HG02759 (cell line): Measurements from ENCODE around the gene C10orf90.
A peak's percentile ranks its signal among the peaks of the same experiment; 100 is the strongest.

Experiments
- ATAC-seq: cut with Tn5 transposase; IDR thresholded peaks from one replicate; pipeline ENCODE4 v1.9.1; 2021; ENCODE audit warnings: mild to moderate bottlenecking, moderate library complexity; ENCODE audit not compliant: unreplicated experiment

The C10orf90 gene

DNA sequence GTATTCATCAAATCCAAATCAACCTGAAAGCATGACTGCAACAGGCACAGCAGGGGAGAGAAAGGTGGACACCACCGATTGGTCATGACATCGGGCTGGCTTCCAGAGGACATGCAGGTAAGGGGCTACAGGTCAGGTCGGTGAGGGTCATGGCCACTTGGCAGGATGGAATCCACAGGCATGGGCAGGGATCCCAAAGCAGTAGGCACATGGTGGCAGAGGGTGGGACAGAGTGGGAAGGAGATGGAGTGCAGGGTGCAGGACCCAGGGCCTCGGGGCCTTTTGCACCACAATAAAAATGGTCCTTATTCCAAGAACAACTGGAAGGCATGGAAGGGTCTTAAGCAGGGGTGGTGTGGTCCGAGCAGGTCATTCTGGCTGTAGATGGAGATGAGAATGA, 33.0 kb downstream of the C10orf90 start:
- ATAC-seq, result no peak

- ATAC-seq, result no peak
Observed at GRCh38 chr10:126634911-126635310, 35.6 kb downstream of the C10orf90 start.

- no peak for ATAC-seq
Observed at GRCh38 chr10:126634347-126634746, 36.1 kb downstream of the C10orf90 start.

GRCh38 chr10:126632705-126633104, 37.8 kb downstream of the C10orf90 start:
- no peak for ATAC-seq

GRCh38 chr10:126629925-126630624, 40.4 kb downstream of the C10orf90 start:
- no peak for ATAC-seq

DNA sequence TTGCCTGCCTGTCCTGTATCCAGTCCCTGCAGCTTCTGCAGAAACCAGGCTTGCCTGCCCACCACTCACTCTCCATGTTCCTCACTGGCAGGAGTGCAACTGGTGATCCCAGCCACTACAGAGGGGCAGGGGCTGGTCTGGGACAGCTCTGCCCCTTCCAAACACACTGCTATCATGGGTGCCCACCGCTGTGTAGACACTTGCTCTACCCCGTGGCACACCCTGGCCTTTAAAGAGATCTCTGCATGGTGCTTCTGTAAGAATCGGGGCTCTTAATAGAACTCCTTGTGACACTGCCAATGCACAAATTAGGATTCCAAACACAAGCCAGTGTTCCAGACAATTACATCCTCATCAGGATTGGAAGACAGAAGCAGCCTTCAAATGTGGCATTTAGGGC, 41.7 kb downstream of the C10orf90 start:
- ATAC-seq, result no peak

DNA sequence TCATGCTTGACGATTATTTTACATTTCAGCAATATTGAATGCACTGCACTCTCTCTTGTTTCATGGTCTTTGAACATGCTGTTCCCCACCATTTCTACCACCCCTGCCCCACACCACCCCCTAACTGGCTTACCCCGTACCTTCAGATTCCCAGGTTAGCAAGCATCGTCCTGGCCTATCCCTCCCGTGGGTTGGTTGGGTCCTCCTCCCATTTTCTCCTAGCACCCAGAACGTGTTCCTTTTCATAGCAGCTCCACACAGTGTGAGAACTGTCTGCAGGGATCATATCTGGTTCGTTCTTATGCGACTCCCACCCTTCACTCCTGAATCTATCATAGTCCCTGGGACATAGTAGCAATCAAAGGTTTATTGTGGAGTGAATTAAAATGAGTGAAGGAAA, 48.6 kb downstream of the C10orf90 start:
- no peak for ATAC-seq

GRCh38 chr10:126618466-126618865, 52.0 kb downstream of the C10orf90 start:
- no peak for ATAC-seq

DNA sequence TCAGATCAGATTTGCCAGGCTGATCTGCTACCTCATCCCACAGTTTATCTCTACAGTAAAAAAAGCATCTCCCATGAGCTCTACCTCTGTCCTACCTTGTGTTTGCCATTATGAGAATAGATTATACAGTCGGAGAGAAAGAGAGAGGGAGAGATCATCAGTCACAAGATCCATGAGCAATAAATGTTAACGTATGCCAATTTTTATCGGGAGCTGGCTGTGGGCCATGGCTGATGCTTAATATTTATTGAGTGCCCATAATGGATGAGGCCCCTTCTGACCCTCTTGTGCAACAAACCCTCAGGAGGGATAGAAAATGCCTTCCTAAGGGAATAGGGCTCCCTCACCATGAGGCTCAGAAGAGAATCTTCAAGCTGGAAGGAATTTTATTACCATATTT, 52.8 kb downstream of the C10orf90 start:
- no peak for ATAC-seq

GRCh38 chr10:126617208-126617607, 53.3 kb downstream of the C10orf90 start:
- ATAC-seq, result no peak

- ATAC-seq, result no peak
Observed at GRCh38 chr10:126616737-126617136, 53.8 kb downstream of the C10orf90 start.

DNA sequence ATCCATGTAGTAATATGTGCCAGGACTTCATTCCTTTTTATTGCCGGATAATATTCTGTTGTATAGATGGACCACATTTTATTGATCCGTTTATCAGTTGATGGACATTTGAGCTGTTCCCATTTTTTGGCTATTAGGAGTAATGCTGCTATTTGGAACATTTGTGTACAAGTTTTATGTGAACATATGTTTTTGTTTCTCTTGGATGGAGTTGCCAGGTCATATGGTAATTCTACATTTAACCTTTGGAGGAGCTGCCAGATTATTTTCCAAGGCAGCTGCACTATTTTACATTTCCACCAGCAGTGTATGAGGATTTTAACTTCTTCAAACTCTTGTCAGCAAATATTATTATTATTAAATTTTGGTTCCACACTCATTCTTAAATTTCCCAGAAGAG, 59.2 kb downstream of the C10orf90 start:
- no peak for ATAC-seq

- ATAC-seq, result no peak
Observed at GRCh38 chr10:126609566-126609965, 60.9 kb downstream of the C10orf90 start.

DNA sequence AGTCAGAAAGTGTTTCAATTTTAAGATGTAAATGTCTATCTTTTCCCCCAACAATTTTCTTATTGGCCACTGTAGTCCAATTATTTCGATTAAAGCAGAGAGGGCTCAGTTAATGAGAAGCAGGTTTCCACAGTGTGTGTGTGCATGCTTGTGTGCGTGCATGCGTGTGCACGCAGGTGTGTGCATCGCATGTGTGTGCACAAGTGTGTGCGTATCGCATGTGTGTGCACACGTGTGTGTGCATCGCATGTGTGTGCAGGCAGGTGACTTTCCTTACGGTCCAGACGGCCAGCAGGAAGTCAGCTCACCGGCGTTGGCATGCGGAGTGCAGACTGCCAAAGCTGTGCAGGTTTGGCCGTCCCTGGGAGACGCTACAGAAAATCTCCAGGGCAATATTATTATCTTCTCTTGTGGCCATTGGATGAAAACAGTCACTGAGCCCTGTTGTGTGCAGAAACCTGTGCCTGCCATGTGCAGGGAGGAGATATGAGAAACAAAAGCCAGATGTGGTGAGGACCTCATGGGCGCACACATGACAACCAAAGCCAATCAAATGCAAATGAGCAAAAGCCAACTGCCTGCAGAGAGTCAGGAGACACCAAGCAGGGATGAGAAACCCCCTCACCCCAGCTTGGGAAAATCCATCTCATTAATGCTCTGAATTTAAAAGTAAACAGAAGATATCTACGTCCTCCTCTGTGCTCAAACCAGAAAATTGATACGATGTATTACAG, 70.4 kb downstream of the C10orf90 start:
- ATAC-seq, result no peak

DNA sequence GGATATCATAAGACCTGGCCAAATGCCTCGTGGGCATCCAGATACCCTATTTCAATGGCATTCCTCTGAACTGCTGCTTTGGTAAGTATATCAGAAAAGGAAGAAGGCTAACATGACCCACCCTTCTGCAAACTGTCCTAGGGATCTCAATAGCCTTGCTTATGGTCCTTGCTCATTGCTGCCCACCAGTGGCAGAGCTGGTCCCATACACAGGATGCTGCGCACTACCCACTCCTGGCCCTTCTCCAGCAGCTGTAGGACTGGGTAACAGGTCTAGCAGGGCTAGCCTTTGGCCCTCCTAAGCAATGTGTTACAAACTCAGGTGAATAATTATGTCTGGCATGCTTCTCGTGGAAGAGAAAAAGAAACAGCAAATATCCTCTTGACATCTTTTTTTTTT, 72.5 kb downstream of the C10orf90 start:
- ATAC-seq, result peak; percentile 73

DNA sequence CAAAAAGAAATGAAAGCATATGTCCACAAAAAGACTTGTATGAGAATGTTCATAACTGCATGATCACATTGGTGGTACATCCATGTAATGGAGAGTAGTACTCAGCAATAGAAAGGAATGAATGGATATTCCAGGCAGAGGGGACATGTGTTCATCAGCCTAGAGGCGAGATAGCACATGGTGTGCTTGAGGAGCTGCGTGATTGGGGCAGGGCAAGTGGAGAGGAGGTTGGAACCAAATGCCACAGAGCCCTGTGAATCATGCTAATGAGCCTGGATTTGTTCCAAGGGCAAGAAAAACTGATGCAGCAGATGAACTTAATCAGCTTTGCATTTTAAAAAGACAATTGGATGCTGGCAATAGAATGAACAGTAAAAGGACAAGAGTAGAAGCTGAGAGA, 73.3 kb downstream of the C10orf90 start:
- no peak for ATAC-seq

DNA sequence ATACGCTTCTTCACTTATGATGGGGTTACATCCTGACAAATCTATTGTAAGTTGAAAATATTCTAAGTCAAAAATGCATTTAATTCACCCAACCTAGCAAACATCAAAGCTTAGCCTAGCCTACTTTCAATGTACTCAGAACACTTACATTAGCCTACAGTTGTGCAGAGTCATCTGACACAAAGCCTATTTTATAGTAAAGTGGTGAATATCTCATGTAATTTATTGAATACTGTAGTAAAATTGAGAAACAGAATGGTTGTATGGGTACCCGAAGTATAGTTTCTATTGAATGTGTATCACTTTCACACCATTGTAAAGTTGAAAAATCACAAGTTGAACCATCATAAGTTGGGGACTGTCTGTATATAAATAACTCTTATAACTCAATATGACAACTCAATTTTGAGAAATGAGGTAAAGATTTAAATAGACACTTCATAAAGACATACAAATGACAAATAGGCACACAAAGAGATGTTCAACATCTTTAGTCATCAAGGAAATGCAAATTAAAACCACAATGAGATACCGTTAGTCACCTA, 73.9 kb downstream of the C10orf90 start:
- ATAC-seq, result no peak

DNA sequence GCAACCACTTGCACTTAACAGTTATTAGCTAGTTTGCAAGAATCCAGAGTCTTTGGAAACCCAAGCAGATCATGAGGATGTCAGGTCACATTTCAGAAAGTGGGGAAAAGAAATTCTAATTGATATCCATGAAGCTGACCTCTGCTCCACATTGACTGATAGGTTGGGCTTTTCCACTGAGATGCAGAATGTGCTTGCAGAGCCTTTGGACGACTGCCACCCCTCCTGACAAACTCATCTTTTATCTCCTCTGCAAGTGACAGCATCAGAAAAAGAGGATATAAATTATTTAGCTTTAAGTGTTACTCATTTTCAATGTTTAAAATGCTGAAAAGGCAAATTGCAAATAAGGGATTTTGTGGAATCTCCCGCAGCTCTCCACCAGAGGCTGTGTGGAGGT, 75.3 kb downstream of the C10orf90 start:
- ATAC-seq, result no peak

DNA sequence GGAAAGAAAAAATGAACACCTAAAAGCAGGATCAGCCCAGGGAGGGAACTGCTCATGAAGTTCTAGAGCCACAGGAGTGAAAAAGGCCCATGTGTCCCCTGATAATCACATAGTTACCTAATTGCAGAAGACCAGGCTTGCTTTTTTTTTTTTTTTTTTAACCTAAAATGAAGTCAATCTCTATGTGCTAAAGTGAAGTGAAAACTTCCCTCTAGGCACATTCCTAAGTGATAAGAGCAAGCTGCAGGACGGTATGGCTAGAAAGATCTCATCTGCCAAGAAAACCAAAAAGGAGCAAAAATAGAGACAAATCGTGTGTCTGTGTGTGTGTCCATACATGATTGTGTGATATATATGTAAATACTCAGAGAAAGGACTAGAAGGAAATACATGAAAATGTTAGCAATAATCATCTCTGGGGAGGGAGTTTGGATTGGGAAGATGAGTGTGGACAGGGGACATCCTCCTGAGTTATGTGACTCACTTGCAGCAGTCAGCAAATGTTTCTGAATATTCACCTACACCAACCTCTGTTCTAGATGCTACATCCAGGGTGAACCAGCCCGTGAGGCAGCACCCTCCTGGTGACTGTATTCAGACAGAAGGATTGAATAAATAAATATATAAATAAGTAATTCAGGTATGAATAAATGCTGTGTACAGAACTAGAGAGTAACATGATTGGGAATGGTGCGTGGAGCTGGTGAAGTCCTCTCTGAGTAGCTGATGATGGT, 76.4 kb downstream of the C10orf90 start:
- ATAC-seq, result no peak

GRCh38 chr10:126592901-126593300, 77.6 kb downstream of the C10orf90 start:
- ATAC-seq, result no peak

DNA sequence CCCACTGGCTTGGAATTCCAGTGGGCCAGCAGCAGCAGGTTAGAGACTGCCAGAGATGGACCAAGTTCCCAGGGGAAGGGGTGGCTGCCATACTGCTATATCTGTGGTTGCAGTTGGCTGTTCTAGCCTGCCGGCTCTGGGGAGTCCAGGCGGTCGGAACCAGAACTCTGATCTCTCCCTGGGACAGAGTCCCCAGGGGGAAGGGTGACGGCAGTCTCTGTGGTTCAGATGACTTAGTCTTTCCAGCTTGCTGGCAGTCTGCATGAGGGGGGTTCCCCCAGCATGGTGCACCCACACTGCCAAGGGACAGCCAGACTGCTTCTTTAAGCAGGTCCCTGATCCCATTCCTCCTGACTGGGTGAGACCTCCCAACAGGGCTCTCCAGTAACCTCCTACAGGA, 82.5 kb downstream of the C10orf90 start:
- ATAC-seq, result no peak

GRCh38 chr10:126586878-126587277, 83.6 kb downstream of the C10orf90 start:
- ATAC-seq, result no peak
